GM19238 (cell line): ENCODE results near the gene USP33.
"Not testable (repeated sequence)": the region's sequence is repeated elsewhere in the genome, so short reads cannot be mapped to it uniquely, and the experiment has no call there.

Experiments used
- DNase-seq: peaks from one replicate; pipeline ENCODE4 v3.0.0; 2011; ENCODE audit warnings: low spot score; ENCODE audit not compliant: insufficient read length

USP33 gene

DNA sequence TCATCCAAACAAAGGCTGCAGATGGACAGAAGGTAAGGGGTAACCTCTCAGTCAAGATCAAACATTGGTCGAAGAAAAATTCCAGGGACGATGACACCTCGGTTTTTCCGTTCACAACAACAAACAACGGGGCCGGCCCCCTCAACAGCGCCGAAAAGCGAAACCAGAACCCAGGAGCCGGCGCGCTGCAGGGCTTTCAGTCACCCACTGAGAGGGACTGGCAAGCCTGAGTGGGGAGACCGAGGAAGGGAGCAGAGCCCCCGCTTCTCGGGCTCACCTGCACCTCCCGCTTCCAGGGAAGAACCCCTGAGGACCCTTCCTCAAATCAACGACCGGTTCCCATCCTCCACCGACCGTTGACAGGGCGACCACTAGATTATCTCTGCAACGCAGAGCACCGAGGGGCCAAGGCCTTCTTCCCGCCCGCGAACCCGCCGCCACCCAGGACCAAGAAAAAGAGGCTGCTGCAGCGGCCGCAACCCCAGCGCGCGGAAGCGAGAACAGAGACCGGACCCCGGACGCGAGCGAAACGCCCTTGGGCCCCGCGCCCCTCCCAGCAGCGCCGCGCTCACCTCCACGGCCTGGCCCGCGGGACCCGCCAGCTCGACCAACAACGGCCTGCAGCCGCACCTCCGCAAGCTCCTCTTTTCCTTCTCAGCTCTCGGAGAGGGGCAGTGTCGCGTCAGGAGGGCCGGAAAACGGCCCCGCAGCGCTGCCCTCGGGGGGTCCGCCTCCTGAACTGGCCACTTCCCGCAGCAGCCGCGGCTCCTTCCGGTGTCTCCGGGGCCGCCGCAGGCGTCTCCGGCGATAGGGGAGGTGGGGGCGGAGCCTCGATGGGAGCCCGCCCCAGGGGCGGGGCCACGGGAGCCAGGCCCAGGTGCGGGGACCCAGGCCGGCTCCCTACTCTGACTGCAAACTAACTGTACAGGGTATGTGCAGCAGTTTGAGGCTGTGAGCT is at the start of gene USP33:
Gene USP33 (minus strand): TSS at position 782 of the 958 bp plus-strand sequence. CDS start 18,155 bp downstream, outside the sequence.
- DNase-seq: peak; percentile 76

DNA sequence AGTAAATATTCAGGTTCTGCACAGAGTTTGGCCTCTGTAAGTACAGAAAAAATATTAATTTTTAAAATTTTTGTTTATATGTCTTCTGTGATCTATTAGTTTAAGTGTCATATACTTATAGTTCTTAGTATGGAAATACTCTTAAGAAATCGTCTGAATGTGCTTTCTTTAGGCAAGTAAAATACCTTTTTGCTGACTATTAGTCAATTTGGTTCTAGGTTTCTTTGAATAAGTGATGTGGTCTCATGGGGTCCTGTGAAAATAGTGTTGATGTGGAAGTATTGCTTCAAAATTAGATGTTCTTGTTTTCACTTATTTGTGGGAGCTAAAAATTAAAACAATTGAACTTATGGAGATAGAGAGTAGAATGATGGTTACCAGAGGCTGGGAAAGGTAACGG is 43.7 kb upstream of the USP33 start:
- no peak for DNase-seq

- DNase-seq: no peak
Observed at GRCh38 chr1:77802026-77802425, 42.4 kb upstream of the USP33 start.

DNA sequence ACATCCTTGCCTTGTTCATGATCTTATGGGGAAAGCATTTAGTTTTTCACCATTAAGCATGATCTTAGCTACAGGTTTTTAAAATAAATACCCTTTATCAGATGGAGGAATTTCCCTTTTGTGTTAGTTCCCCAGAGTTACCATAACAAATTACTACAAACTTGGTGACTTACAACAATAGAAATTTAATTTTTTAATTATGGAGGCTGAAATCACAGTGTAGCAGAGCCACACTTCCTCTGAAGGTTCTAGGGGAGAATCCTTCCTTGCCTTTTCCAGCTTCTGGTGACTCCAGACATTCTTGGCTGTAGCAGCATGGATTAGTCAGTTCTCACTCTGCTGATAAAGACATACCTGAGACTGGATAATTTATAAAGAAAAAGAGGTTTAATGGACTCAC is 38.3 kb upstream of the USP33 start:
- DNase-seq: no peak

DNA sequence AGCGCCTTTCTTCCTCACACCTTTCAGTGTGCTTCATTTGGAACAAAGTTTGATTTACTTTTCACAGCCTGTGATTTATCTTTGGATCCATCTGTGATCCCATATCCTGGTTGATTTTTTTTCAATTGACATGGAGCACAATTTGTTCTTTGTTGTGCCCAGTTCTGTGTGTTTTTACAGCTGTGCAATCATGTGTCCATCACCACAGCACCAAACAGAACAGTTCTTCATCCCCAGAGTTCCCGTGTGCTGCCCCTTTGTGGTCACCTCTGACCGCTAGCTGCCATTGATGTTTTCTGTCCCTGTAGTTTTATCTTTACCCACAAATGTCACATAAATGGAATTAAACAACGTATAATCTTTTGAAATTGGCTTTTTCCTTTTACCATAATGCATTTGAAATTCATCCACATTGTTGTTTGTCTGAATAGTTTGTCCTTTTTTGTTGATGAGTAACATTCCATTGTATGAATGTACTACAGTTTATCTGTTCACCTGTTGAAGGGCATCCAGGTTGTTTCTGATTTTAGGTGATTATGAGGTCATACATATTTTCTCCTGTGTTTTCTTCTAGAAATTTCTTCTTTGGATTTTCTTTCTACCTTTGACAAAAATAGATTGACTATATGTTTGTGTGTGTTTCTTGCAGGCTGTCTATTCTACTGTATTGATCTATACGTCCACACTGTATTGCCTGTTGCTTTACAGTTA is 37.2 kb upstream of the USP33 start:
- no peak for DNase-seq

DNA sequence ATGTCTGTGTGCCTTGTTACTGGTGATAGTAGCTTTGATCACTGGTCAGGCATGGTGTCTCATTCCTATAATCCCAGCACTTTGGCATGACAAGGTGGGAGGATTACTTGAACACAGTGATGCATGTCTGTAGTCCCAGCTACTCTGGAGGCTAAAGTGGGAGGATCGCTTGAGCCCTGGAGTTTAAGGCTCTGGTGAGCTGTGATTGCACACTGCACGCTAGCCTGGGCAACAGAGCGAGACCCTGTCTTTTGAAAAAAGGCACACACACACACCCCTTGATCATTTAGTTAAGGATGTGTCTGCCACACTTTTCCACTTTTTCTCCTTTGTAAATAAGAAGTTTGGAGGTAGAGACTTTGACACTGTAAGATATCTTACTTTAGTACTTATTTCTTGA is 34.9 kb upstream of the USP33 start:
- no peak for DNase-seq

GRCh38 chr1:77786093-77786741 is 26.6 kb upstream of the USP33 start:
- not testable (repeated sequence) for DNase-seq

- DNase-seq: no peak
Observed at GRCh38 chr1:77783141-77783540, 23.5 kb upstream of the USP33 start.

DNA sequence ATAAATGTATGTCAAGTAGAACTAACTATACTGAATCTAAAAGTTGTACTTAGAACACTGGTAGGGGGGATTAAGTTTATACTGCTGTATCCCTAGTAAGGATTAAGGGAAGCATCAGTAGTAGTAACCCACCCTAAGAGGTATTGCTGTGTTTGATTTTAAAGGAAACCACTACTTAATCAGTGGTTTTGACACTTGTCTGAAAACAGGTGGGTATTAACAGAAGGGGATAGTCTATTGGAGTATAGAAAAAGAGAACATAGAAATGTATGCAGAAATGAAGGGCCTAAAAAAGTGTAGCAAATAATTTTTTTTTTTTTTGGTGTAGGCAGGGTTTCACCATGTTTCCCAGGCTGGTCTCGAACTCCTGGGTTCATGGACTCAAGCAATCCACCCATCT is 22.0 kb upstream of the USP33 start:
- no peak for DNase-seq

DNA sequence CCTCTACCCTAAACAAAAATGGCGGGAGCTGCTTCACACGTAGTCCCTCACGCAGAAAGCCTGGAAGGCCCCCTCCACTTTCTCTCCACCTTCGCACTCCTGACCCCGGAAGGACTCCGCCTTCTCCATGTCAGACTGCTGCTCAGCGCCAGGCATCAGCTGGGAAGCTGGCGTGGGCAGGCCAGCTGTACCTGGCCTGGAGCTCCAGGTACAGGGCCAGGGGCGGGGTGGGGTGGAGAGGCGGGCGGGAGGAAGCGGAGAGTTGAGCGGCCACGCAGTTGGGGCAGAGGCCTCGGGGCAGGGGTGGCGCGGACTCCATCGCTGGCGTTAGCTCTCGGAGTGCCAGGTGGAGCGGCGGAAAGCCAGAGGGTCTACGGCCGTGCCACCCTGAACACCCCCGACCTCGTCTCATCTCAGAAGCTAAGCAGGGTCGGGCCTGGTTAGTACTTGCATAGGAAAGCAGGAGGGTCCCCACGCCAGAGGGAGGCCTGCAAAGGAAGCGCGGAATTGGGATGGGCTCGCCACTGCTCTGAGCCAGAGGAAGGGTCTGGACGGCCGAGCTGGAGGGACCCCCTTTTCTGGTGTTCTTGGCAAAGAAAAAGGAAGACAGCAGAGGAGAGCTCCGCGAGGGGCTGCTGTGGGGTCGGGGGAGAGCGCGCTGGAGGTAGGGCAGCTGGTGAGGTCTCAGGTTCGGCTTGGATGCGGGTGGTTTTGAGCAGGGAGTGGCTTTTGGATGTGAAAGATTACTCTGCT is 20.1 kb upstream of the USP33 start, which contains the start of gene MIGA1:
Gene MIGA1 (plus strand): TSS at position 121 of the 753 bp plus-strand sequence. CDS start 3,604 bp downstream, outside the sequence.
- peak; percentile 65 for DNase-seq

- DNase-seq: no peak
Observed at GRCh38 chr1:77776007-77776700, 16.5 kb upstream of the USP33 start.

- no peak for DNase-seq
Observed at GRCh38 chr1:77768006-77768405, 8.4 kb upstream of the USP33 start.

DNA sequence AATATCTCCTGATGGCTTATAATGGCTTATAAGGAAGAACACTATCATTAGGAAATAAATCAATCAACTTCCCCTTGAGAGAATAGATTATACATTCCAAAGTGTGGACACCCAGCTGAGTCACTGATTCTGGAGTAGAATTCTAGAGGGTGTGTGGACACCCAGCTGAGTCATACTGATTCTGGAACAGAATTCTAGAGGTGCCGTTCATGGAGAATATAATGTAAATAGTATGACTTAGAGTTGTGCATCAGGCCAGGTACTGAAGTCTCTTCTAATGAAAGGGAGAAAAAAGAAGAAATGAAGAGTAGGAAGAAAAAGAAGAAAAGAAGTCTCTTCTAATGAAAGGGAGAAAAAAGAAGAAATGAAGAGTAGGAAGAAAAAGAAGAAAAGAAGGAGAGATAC is 2.4 kb upstream of the USP33 start:
- no peak for DNase-seq

DNA sequence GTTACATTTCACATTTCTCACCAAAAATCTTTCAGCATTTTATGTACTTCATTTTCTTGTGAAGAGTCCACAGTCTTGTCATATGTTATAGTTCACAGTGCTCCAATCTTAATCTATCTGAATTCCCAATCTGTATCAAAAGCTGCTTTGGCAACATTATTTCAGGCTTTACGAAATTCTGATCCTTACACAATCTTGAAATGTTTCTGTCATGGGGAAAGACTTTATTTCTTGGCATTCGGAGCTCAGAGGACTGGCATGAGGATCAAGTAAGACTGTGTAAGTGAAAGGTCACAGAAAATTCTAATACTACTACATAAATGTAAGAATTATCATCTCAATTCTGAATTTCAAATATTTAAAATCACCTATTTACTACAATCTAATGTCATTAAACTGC is 2.0 kb downstream of the USP33 start:
- DNase-seq: no peak

DNA sequence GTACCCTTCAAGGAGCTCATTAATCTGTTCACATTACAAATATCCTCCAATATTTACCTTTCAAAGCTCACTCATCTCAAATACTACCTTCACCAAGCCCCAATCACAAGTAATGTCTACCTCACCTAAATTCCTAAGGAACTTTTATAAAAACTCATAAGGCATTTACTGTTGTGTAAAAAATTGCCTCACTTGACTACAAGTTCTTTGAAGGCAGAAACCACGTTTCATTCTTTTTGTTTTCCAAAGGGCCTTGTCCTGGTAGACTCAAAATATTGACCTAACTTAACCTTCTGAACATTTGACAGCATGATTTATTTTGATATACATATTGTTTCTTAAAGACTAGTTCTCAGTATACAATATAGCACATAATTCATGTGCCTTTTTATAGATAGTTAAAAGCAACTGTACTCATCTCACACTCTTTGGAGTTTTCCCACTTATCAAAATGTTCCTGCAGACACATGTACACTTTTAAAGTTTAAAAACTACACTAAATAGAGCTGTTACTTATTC is 2.5 kb downstream of the USP33 start:
- no peak for DNase-seq

- no peak for DNase-seq
Observed at GRCh38 chr1:77756052-77756754, 3.4 kb downstream of the USP33 start.

DNA sequence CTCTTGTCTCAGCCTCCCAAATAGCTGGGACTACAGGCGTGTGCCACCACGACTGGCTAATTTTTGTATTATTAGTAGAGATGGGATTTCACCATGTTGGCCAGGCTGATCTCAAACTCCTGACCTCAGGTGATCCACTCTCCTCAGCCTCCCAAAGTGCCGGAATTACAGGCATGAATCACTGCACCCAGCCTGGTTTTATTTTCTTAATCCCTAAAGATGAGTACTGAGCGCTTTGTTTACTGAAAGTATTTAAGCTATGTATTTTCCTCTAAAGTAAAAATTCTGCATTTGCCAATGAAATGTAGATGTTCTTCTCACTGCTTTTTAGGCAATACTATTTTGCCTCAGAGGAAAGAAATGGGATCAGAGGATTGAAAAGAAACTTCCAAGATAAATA is 10.2 kb downstream of the USP33 start:
- DNase-seq: not testable (repeated sequence)

GRCh38 chr1:77744576-77744975 is 15.1 kb downstream of the USP33 start:
- DNase-seq: no peak

DNA sequence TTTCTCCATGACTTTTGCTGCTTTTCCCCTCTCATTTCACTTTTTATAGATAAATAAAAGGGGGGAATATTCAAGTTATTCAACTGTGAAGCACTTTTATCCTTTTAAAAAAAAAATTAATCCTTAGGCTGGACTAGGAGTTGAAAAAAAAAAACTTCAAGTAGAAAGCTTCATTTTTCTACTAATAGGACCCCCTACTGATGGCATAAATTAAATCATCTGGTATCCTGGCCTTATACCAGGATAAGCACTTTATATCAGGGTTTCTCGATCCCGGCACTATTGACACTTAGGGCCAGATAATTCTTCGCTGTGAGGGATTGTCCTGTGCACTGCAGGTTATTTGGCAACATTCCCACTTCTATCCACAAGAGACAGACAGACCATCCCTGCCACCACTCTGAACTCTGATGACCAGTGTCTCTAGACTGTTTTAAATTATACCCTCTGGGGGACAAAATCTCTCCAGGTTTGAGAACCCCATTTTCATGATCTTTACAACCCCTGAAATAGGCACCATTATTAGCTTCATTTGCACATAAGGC is 17.6 kb downstream of the USP33 start:
- DNase-seq: no peak
